B cell (primary cell): ENCODE measurements around the gene MUC4. TPM values are rescaled to one million over a fixed set of nuclear protein-coding genes. Genes with fewer than 3 reads are reported as not detected.

Experiments
- ATAC-seq: fragments of 200-7000 bp; cut with Tn5 transposase; one replicate; pipeline ENCODE4 v1.10.0; 2021; ENCODE audit warnings: low read depth, mild to moderate bottlenecking, moderate number of reproducible peaks, moderate library complexity
- CTCF ChIA-PET: fragments of 350-600 bp; sonication (Branson Sonifier 250); formaldehyde crosslinking; loops from one replicate; lab custom pipeline; 2021; ENCODE audit warnings: antibody characterized with exemption, inconsistent platforms; lab: Charles Lee
- POLR2A ChIA-PET: fragments of 350-600 bp; sonication (Branson Sonifier 250); formaldehyde crosslinking; loops from one replicate; lab custom pipeline; 2021; ENCODE audit warnings: antibody characterized with exemption; lab: Charles Lee
- DNase-seq: peaks from one replicate; pipeline ENCODE4 v3.0.0; 2013
- H2AFZ ChIP-seq: 2 replicates; pipeline ENCODE4 v1.6.1; 2012; ENCODE audit warnings: mild to moderate bottlenecking, low read depth, low read length; ENCODE audit not compliant: insufficient read depth, poor library complexity, severe bottlenecking
- H3K27ac ChIP-seq, 2 donors: 1 replicate in 1 of 2; 2 replicates in 1 of 2; pipeline ENCODE4 v1.5.1; 2012 to 2013; ENCODE audit warnings: low read length in 2 of 2, mild to moderate bottlenecking in 2 of 2, moderate library complexity in 1 of 2
- H3K27me3 ChIP-seq, 4 experiments: fragments of 200-600 bp in 1 of 4; sonication (generic) in 1 of 4; replicated peaks in 1 of 4; 1 replicate in 2 of 4; 2 replicates in 2 of 4; pipeline versions ENCODE4 v1.6.1 to v1.7.0; 2013 to 2016; ENCODE audit warnings: low read length in 3 of 4, mild to moderate bottlenecking in 2 of 4, mixed read lengths in 1 of 4, moderate library complexity in 1 of 4; ENCODE audit not compliant: insufficient read depth in 4 of 4, control insufficient read depth in 3 of 4; ENCODE audit errors: control extremely low read depth in 1 of 4
- H3K36me3 ChIP-seq, 2 experiments: replicated peaks in 1 of 2; 1 replicate in 1 of 2; 2 replicates in 1 of 2; pipeline versions ENCODE4 v1.6.1 to v1.7.1; 2013; ENCODE audit warnings: low read length in 1 of 2; ENCODE audit not compliant: insufficient read depth in 2 of 2, control insufficient read depth in 1 of 2; ENCODE audit errors: control extremely low read depth in 1 of 2, extremely low read depth in 1 of 2
- H3K4me1 ChIP-seq, 2 donors: fragments of 200-600 bp in 1 of 2; sonication (generic) in 1 of 2; 1 replicate in 1 of 2; 2 replicates in 1 of 2; pipeline versions ENCODE4 v1.5.1 to v1.6.1; 2013 to 2017; ENCODE audit warnings: low read length in 2 of 2; ENCODE audit not compliant: control insufficient read depth in 2 of 2, insufficient read depth in 2 of 2
- H3K4me2 ChIP-seq: replicated peaks from 2 replicates; pipeline ENCODE3; 2012; ENCODE audit warnings: mild to moderate bottlenecking, low read depth, low read length; ENCODE audit not compliant: poor library complexity, severe bottlenecking
- H3K4me3 ChIP-seq, 5 experiments: fragments of 200-600 bp in 1 of 5; sonication (generic) in 1 of 5; 1 replicate in 3 of 5; 2 replicates in 2 of 5; pipeline versions ENCODE4 v1.5.1 to v1.7.0; 2011 to 2016; ENCODE audit warnings: low read length in 4 of 5, mild to moderate bottlenecking in 4 of 5, low read depth in 2 of 5, control low read depth in 1 of 5, moderate library complexity in 1 of 5; ENCODE audit not compliant: insufficient read depth in 1 of 5; ENCODE audit errors: control extremely low read depth in 1 of 5, extremely low read depth in 1 of 5
- H3K79me2 ChIP-seq: fragments of 200-600 bp; sonication (generic); one replicate; pipeline ENCODE4 v1.6.0; 2016; ENCODE audit warnings: low read length; ENCODE audit not compliant: control insufficient read depth, insufficient read depth
- H3K9ac ChIP-seq: fragments of 200-600 bp; sonication (generic); 2 replicates; pipeline ENCODE4 v1.6.1; 2017; ENCODE audit warnings: mild to moderate bottlenecking, low read length, moderate library complexity
- H3K9me3 ChIP-seq, 3 donors: one replicate each; pipeline versions ENCODE4 v1.6.1 to v1.7.1; 2013; ENCODE audit warnings: low read length in 2 of 3; ENCODE audit not compliant: control insufficient read depth in 2 of 3, insufficient read depth in 1 of 3; ENCODE audit errors: control extremely low read depth in 1 of 3
- H4K20me1 ChIP-seq: 2 replicates; pipeline ENCODE4 v1.6.0; 2012; ENCODE audit warnings: mild to moderate bottlenecking, low read length; ENCODE audit not compliant: insufficient read depth, control insufficient read depth, poor library complexity, severe bottlenecking
- H3K27ac Mint-ChIP-seq: one replicate; pipeline ENCODE4 v1.8.0; 2021; ENCODE audit warnings: mixed read lengths
- H3K27me3 Mint-ChIP-seq: one replicate; pipeline ENCODE4 v1.8.0; 2021; ENCODE audit warnings: mixed read lengths
- H3K4me1 Mint-ChIP-seq: one replicate; pipeline ENCODE4 v1.8.0; 2021; ENCODE audit warnings: mixed read lengths
- H3K4me3 Mint-ChIP-seq: one replicate; pipeline ENCODE4 v1.8.0; 2021; ENCODE audit warnings: mixed read lengths
- H3K9me3 Mint-ChIP-seq: one replicate; pipeline ENCODE4 v1.8.0; 2022; ENCODE audit warnings: mixed read lengths; ENCODE audit not compliant: insufficient read depth
- EZH2 ChIP-seq: IDR thresholded peaks from 2 replicates; pipeline ENCODE4 v1.6.1; 2012; ENCODE audit warnings: borderline replicate concordance, low read depth, mild to moderate bottlenecking, moderate library complexity, low read length; ENCODE audit not compliant: insufficient read depth, poor library complexity, severe bottlenecking
- WGBS: methylation state at CpG from one replicate; pipeline ENCODE4 v1.1.5; 2013; ENCODE audit warnings: missing lambda C conversion rate; ENCODE audit not compliant: insufficient coverage; 5-methylcytosine and 5-hydroxymethylcytosine counted together
- intact Hi-C: fragments of 100-400 bp; cut with micrococcal nuclease; formaldehyde crosslinking; loops from one replicate; pipeline ENCODE4 v1.10.0; 2022
- polyA plus RNA-seq: library from polyadenylated mRNA; depleted of rRNA; stranded (reverse); fragments of >200 nt; gene quantifications from 2 replicates; pipeline ENCODE4 v1.2.3, GENCODE V29; 2012
- total RNA-seq, 2 donors: library from RNA; stranded (reverse); fragments of 120-200 nt in 1 of 2; gene quantifications; 1 replicate in 1 of 2; 2 replicates in 1 of 2; pipeline versions ENCODE4 v1.2.3 to v1.2.4, GENCODE V29; 2013 to 2022
- TF ChIP-seq, protein P1 (sequence below): fragments of 200-600 bp; IDR thresholded peaks from one replicate; pipeline ENCODE4 v1.8.0; 2022; ENCODE audit warnings: antibody characterized with exemption, mild to moderate bottlenecking

Gene MUC4
- total and polyA plus RNA-seq, 2 donors (not counting 1 experiment from before 2014, with no cell fraction given), result 0.22 to 1.2 TPM

DNA sequence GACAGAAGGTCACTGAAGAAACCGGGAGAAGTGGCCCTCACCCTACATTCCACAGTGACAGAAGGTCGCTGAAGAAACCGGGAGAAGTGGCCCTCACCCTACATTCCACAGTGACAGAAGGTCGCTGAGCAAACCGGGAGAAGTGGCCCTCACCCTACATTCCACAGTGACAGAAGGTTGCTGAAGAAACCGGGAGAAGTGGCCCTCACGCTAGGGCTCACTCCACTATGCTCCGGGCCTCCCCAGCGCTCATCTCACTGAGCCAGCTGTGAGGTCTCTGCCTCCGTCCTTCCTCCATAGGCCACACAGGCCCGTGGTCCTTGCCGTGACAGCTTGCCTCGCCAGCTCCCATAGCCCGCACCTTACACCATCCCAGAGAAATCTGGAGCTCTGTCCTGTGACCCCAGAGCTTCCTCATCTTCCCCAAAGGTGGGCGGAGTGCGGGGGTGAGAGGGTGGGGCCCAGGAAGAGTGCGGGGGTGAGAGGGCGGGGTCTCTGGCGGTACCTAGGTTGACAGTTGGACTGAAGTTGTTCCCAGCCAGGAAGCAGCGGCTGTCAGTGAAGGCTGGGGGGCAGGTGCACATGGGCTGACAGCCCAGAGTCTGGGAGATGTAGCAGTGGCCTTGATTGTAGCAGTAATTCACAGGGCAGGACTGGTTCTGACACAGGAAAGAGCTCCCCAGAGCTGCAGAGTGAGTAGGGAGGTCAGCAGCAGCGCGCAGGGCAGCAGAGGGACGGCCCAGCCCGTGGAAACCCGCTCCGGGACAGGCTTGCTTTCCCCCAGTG is 59.0 kb downstream of the MUC4 start:
- Histone ChIP-seq H3K4me3 (no peak overlapping the region), H3K9ac (no peak overlapping the region), H2AFZ (no peak overlapping the region), H3K36me3 (no peaks in the 10 kb centered on the region), H3K4me1 (peaks cover 3 to 5% of the 10 kb centered on the region in 2 donors), H3K4me2 (no peak overlapping the region), H3K79me2 (no peaks in the 10 kb centered on the region), H3K27me3 (peaks cover 0 to 24% (median 3%) of the 10 kb centered on the region in 4 experiments), H4K20me1 (no peaks in the 10 kb centered on the region), H3K27ac (no peak overlapping the region), H3K9me3 (peaks cover 0 to 6% (median 0%) of the 10 kb centered on the region in 3 donors)
- H3K9me3 Mint-ChIP-seq, result no peaks in the 10 kb centered on the region
- intact Hi-C loops, result no loop called here
- TF ChIP-seq, protein P1, sequence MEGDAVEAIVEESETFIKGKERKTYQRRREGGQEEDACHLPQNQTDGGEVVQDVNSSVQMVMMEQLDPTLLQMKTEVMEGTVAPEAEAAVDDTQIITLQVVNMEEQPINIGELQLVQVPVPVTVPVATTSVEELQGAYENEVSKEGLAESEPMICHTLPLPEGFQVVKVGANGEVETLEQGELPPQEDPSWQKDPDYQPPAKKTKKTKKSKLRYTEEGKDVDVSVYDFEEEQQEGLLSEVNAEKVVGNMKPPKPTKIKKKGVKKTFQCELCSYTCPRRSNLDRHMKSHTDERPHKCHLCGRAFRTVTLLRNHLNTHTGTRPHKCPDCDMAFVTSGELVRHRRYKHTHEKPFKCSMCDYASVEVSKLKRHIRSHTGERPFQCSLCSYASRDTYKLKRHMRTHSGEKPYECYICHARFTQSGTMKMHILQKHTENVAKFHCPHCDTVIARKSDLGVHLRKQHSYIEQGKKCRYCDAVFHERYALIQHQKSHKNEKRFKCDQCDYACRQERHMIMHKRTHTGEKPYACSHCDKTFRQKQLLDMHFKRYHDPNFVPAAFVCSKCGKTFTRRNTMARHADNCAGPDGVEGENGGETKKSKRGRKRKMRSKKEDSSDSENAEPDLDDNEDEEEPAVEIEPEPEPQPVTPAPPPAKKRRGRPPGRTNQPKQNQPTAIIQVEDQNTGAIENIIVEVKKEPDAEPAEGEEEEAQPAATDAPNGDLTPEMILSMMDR, result no peak
- WGBS, result 83% methylated on average over 18 of the region's 26 CpGs
- ATAC-seq (no peak), DNase-seq (no peak)
- ChIA-PET CTCF (no interaction called here), POLR2A (no interaction called here)
- H3K4me1 Mint-ChIP-seq, result peaks cover 10% of the 10 kb centered on the region
- H3K4me3 Mint-ChIP-seq, result no peak overlapping the region
- peaks cover 41% of the 10 kb centered on the region for H3K27me3 Mint-ChIP-seq
- no peak overlapping the region for H3K27ac Mint-ChIP-seq

DNA sequence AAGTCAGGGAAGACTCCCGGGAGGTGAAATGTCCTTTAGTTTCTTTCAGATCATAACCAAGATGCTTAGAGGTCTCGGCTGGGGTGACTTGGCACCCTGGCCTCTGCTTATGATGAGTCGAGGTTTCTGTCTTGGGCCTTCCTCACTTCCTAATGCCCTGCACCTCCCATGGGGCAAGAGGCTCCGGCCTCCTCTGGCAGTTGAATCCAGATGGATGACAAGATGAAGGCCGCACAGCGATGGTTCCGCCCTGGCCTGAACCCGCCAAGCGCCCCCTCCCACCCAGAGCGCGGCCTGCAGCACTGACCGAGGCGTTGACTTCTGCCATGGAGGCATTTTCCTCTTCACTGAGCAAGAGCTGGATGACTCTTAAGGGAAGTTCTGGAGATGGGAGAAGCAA is 59.7 kb downstream of the MUC4 start:
- 91% methylated on average over 7 of the region's 13 CpGs for WGBS
- Histone ChIP-seq H3K79me2 (no peaks in the 10 kb centered on the region), H3K4me3 (no peak overlapping the region), H3K27ac (no peak overlapping the region), H3K36me3 (no peaks in the 10 kb centered on the region), H4K20me1 (no peaks in the 10 kb centered on the region), H2AFZ (no peak overlapping the region), H3K9ac (no peak overlapping the region), H3K9me3 (peaks cover 0 to 12% (median 0%) of the 10 kb centered on the region in 3 donors), H3K27me3 (peaks cover 0 to 25% (median 2%) of the 10 kb centered on the region in 4 experiments), H3K4me2 (no peak overlapping the region), H3K4me1 (peaks cover 3 to 5% of the 10 kb centered on the region in 2 donors)
- no peak overlapping the region for H3K27ac Mint-ChIP-seq
- ATAC-seq, result no peak
- no peak for DNase-seq
- H3K4me3 Mint-ChIP-seq, result no peak overlapping the region
- no peak for TF ChIP-seq EZH2
- TF ChIP-seq, protein P1, result no peak
- peaks cover 38% of the 10 kb centered on the region for H3K27me3 Mint-ChIP-seq
- H3K4me1 Mint-ChIP-seq, result peaks cover 14% of the 10 kb centered on the region
- H3K9me3 Mint-ChIP-seq, result no peaks in the 10 kb centered on the region
- CTCF ChIA-PET, result no interaction called here
- POLR2A ChIA-PET, result no interaction called here
- intact Hi-C loops, result no loop called here
